Mononuclear cell (primary cell): ENCODE measurements around the gene C1QTNF6. TPM values are rescaled to one million over a fixed set of nuclear protein-coding genes. Genes with fewer than 3 reads are reported as not detected.

Experiments
- total RNA-seq: library from RNA; depleted of rRNA; stranded (reverse); fragments of >200 nt; gene quantifications from one replicate; pipeline ENCODE4 v1.2.3, GENCODE V29; 2012

The C1QTNF6 gene
- total RNA-seq, 1 donor = 1.4 TPM

Other genes starting within 250 kb of the C1QTNF6 start
- gene TST, start 168.8 kb downstream of the C1QTNF6 start, total RNA-seq = 6.7 TPM
- gene MPST, start 168.5 kb downstream of the C1QTNF6 start, total RNA-seq = 20.7 TPM
- 10.0 TPM for gene KCTD17, start 136.5 kb downstream of the C1QTNF6 start, total RNA-seq
- gene TMPRSS6, start 78.5 kb downstream of the C1QTNF6 start, total RNA-seq = under 0.01 TPM
- gene IL2RB, start 38.3 kb downstream of the C1QTNF6 start, total RNA-seq = 26.9 TPM
- gene SSTR3, start 24.2 kb upstream of the C1QTNF6 start, total RNA-seq = 2.4 TPM
- gene RAC2, start 56.0 kb upstream of the C1QTNF6 start, total RNA-seq = 107 TPM
- gene CYTH4, start 94.3 kb upstream of the C1QTNF6 start, total RNA-seq = 124 TPM
- gene ELFN2, start 239.2 kb upstream of the C1QTNF6 start, total RNA-seq = under 0.01 TPM